Neutrophil (primary cell): ENCODE data around the gene VCPKMT.

Experiments used
- H3K27ac ChIP-seq: fragments of 200-600 bp; sonication (generic); 2 replicates; pipeline ENCODE4 v1.5.1; 2016; ENCODE audit warnings: mild to moderate bottlenecking, moderate library complexity
- H3K27me3 ChIP-seq: fragments of 200-600 bp; sonication (generic); 2 replicates; pipeline ENCODE4 v1.6.0; 2016; ENCODE audit warnings: mild to moderate bottlenecking
- H3K36me3 ChIP-seq: fragments of 200-600 bp; sonication (generic); 2 replicates; pipeline ENCODE4 v1.5.1; 2017
- H3K4me1 ChIP-seq, 2 experiments: fragments of 200-600 bp in 1 of 2; sonication (generic) in 1 of 2; 1 replicate in 1 of 2; 2 replicates in 1 of 2; pipeline versions ENCODE4 v1.5.1 to v1.6.1; 2013 to 2016; ENCODE audit warnings: low read depth in 1 of 2, low read length in 1 of 2, mild to moderate bottlenecking in 1 of 2, moderate library complexity in 1 of 2; ENCODE audit not compliant: control insufficient read depth in 1 of 2, insufficient read depth in 1 of 2
- H3K4me3 ChIP-seq, 2 experiments: fragments of 200-600 bp in 1 of 2; sonication (generic) in 1 of 2; 1 replicate in 1 of 2; 2 replicates in 1 of 2; pipeline ENCODE4 v1.5.1; 2013 to 2016; ENCODE audit warnings: low read depth in 1 of 2, low read length in 1 of 2, mild to moderate bottlenecking in 1 of 2, moderate library complexity in 1 of 2
- H3K9me3 ChIP-seq: fragments of 200-600 bp; sonication (generic); 2 replicates; pipeline ENCODE4 v1.5.1; 2016
- CTCF ChIP-seq: fragments of 200-600 bp; sonication (generic); IDR thresholded peaks from 2 replicates; pipeline ENCODE4 v1.5.1; 2016; ENCODE audit warnings: antibody characterized with exemption

VCPKMT gene

GRCh38 chr14:50113381-50114035 lies 2.9 kb downstream of the VCPKMT start:
- no peaks in the 10 kb centered on the region for H3K9me3 ChIP-seq
- peaks cover 15 to 16% of the 10 kb centered on the region in 2 experiments for H3K4me1 ChIP-seq
- H3K36me3 ChIP-seq: peaks cover 87% of the 10 kb centered on the region
- no peaks in the 10 kb centered on the region for H3K27me3 ChIP-seq
- no peak overlapping the region for H3K27ac ChIP-seq
- no peak for TF ChIP-seq CTCF
- no peak overlapping the region for H3K4me3 ChIP-seq

GRCh38 chr14:50110323-50111037 lies 5.9 kb downstream of the VCPKMT start:
- Histone ChIP-seq H3K27me3 (no peaks in the 10 kb centered on the region), H3K27ac (no peak overlapping the region), H3K9me3 (no peaks in the 10 kb centered on the region), H3K4me3 (no peak overlapping the region), H3K36me3 (peaks cover 94% of the 10 kb centered on the region), H3K4me1 (no peaks in the 10 kb centered on the region)
- no peak for TF ChIP-seq CTCF

- Histone ChIP-seq H3K27me3 (no peaks in the 10 kb centered on the region), H3K9me3 (no peaks in the 10 kb centered on the region), H3K4me3 (no peak overlapping the region), H3K27ac (no peak overlapping the region), H3K36me3 (peaks cover 83% of the 10 kb centered on the region), H3K4me1 (no peaks in the 10 kb centered on the region)
- TF ChIP-seq CTCF: no peak
Measured at GRCh38 chr14:50109342-50109741, 7.0 kb downstream of the VCPKMT start.

- Histone ChIP-seq H3K4me3 (no peak overlapping the region), H3K27me3 (no peaks in the 10 kb centered on the region), H3K9me3 (no peaks in the 10 kb centered on the region), H3K36me3 (peaks cover 83% of the 10 kb centered on the region), H3K27ac (no peak overlapping the region), H3K4me1 (no peaks in the 10 kb centered on the region)
- no peak for TF ChIP-seq CTCF
Measured at GRCh38 chr14:50107850-50108249, 8.5 kb downstream of the VCPKMT start.

GRCh38 chr14:50106178-50106577 lies 10.2 kb downstream of the VCPKMT start:
- peaks cover 79% of the 10 kb centered on the region for H3K36me3 ChIP-seq
- H3K4me3 ChIP-seq: no peak overlapping the region
- no peaks in the 10 kb centered on the region for H3K9me3 ChIP-seq
- no peaks in the 10 kb centered on the region for H3K27me3 ChIP-seq
- no peaks in the 10 kb centered on the region for H3K4me1 ChIP-seq
- no peak overlapping the region for H3K27ac ChIP-seq
- no peak for TF ChIP-seq CTCF
